Memory B cell (primary cell): ENCODE data around the gene LUZP1.
A peak's percentile ranks its signal among the peaks of the same experiment; 100 is the strongest.

Experiments used
- ATAC-seq: fragments of 150-1000 bp; cut with Tn5 transposase; 2 replicates; pipeline ENCODE4 v1.10.0; 2021; ENCODE audit warnings: low read depth, mild to moderate bottlenecking, moderate library complexity
- DNase-seq, 2 donors: peaks; one replicate each; pipeline ENCODE4 v3.0.0; 2022; ENCODE audit warnings: low spot score in 2 of 2
- H3K27ac Mint-ChIP-seq: one replicate; pipeline ENCODE4 v1.8.0; 2022; ENCODE audit warnings: mild to moderate bottlenecking, moderate library complexity, mixed read lengths
- H3K27me3 Mint-ChIP-seq: one replicate; pipeline ENCODE4 v1.8.0; 2022; ENCODE audit warnings: mixed read lengths
- H3K36me3 Mint-ChIP-seq: one replicate; pipeline ENCODE4 v1.8.0; 2022; ENCODE audit warnings: mild to moderate bottlenecking, mixed read lengths
- H3K4me1 Mint-ChIP-seq: one replicate; pipeline ENCODE4 v1.8.0; 2022; ENCODE audit warnings: mixed read lengths
- H3K4me3 Mint-ChIP-seq: one replicate; pipeline ENCODE4 v1.8.0; 2022; ENCODE audit warnings: mild to moderate bottlenecking, moderate library complexity, mixed read lengths
- H3K9me3 Mint-ChIP-seq: one replicate; pipeline ENCODE4 v1.8.0; 2022; ENCODE audit warnings: mixed read lengths

The LUZP1 gene

DNA sequence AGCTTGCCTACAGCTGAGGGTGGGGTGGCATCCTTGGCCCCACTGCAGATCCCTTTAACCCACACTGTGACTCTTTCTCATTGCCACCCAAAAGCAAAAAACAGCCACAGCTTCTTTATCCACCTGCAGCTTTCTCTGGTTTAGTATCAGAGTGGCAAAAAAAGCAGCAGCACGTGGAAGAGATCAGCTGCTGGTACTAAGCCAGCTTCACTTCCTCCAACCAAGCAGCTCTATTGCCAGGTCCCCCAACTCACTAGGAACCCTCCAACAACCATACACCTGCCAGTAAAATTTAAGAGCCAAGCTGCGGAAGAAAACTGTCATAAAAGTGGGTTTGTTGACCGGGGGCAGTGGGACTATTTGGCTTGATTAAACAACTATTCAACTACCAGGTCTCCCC, 83.0 kb downstream of the LUZP1 start:
- Mint-ChIP-seq H3K27me3 (no peaks in the 10 kb centered on the region), H3K4me1 (no peaks in the 10 kb centered on the region), H3K27ac (no peak overlapping the region), H3K4me3 (no peak overlapping the region), H3K36me3 (peaks cover 31% of the 10 kb centered on the region), H3K9me3 (no peaks in the 10 kb centered on the region)
- ATAC-seq = no peak
- no peak for DNase-seq

DNA sequence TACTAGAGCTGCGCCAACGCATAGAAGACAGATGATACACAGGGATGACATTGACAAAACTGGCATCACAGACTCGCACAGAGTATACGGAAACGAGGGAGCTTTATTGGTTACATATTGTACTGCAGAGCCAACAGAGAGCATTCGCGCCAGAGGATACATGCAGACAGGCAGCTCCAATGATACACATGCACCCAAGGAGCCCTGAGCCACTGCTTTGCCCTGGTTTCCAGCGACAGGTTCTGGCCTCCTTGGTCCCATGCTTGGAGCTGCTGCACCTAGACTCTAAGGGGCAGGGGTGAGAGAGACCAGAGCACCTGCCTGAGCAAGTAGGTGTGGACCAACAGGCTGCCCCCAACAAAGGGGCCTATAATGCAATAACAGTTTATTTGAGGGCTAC, 83.8 kb downstream of the LUZP1 start:
- H3K9me3 Mint-ChIP-seq = no peaks in the 10 kb centered on the region
- H3K27ac Mint-ChIP-seq = no peak overlapping the region
- no peak for DNase-seq
- ATAC-seq = no peak
- no peaks in the 10 kb centered on the region for H3K27me3 Mint-ChIP-seq
- no peak overlapping the region for H3K4me3 Mint-ChIP-seq
- H3K36me3 Mint-ChIP-seq = peaks cover 36% of the 10 kb centered on the region
- no peaks in the 10 kb centered on the region for H3K4me1 Mint-ChIP-seq

DNA sequence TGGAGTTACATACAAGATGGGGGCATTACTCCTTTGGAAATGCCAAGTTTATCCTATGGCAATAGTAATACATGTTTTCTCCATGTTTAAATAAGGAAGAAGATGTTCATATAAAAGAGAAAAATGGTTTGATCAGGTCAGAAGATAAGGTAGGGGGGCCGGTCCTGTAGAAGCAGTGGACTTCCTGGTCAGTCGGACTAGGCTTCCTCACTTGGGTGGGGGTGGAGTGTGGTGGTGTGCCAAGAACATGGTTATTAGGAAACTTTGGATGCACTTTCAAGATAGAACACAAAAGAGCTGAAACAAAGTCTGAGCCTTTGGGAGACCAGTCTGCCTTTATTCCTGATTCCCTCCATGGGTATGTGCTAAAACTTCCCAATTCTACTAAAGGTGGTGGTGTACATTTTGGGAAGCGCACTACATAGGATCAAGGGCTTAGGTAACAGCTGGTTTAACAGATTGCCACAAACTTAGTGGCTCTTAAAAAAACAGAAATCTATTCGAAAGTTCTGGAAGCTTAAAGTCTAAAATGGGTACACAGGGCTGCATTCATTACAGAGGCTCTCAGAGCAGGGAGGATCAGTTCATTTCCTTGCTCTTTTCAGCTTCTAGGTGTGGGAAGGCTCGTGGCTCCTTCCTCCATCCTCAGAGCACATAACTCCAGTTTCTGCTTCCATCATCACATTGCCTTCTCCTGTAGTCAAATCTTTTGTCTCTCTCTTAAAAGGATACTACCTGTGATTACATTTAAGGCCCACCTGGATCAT, 84.8 kb downstream of the LUZP1 start:
- peaks cover 44% of the 10 kb centered on the region for H3K36me3 Mint-ChIP-seq
- H3K9me3 Mint-ChIP-seq = no peaks in the 10 kb centered on the region
- no peak for ATAC-seq
- no peak overlapping the region for H3K4me3 Mint-ChIP-seq
- DNase-seq = no peak
- H3K27me3 Mint-ChIP-seq = no peaks in the 10 kb centered on the region
- no peak overlapping the region for H3K27ac Mint-ChIP-seq
- no peaks in the 10 kb centered on the region for H3K4me1 Mint-ChIP-seq

DNA sequence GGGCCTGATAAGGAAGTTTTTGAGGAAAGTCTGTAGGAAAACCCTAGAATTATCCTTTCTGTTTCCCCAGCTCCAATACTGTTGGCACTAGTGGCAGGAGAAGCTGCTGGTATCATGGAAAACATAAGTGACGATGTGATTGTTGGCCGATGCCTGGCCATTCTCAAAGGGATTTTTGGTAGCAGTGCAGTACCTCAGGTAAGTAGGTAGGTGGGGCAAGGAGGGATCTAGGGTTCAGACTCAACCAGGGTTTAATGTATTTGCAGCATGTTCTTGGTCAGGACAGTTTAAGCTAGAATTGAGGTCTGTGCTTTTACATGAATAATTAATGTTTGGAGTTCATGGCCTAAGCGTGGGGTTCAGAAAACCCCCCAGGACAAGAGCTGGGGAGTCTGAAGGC, 87.3 kb downstream of the LUZP1 start:
- H3K4me3 Mint-ChIP-seq = no peak overlapping the region
- H3K4me1 Mint-ChIP-seq = no peaks in the 10 kb centered on the region
- H3K27me3 Mint-ChIP-seq = no peaks in the 10 kb centered on the region
- no peaks in the 10 kb centered on the region for H3K9me3 Mint-ChIP-seq
- peaks cover 43% of the 10 kb centered on the region for H3K36me3 Mint-ChIP-seq
- no peak overlapping the region for H3K27ac Mint-ChIP-seq
- DNase-seq (no peak), ATAC-seq (peak; percentile 29)

DNA sequence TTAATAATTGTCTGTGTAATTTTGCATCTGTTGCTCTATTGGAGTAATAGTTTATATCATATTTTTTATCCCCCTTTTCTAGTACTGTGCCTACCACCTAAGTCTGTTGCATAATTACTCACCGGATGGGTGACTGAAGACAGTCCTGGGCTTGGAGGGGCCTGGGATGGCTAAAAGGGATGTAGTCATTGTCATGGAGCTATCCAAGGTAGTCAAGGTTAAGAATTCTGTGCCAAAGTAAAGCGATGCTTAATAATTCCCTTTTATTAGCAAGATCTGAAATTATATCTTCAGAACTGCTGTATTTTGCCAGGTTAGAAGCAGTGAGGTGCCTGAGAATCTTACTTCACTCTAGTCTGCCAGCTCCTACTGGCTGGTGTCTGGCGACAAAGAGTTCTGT, 87.8 kb downstream of the LUZP1 start:
- Mint-ChIP-seq H3K27ac (no peak overlapping the region), H3K36me3 (peaks cover 41% of the 10 kb centered on the region), H3K4me3 (no peak overlapping the region), H3K4me1 (no peaks in the 10 kb centered on the region), H3K27me3 (no peaks in the 10 kb centered on the region), H3K9me3 (no peaks in the 10 kb centered on the region)
- no peak for DNase-seq
- no peak for ATAC-seq

DNA sequence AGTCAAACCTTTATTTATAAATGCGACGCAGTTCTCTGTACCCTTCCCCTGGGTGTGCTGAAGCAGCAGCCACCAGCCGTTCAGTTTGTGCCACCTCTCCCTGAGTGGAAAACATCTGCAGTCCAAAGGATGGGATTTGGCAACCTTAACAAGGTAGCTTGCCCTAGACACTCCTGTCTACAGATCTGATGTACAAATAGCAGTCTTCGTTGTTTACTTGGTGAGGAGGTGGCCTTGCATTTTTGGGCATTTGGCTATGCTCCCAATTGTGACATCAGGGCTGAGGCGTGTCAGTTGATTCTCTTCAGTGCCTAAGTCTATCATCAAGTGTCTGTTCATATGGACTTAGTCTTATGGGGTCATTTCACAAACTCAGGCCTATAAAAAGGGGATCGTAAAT, 89.6 kb downstream of the LUZP1 start:
- Mint-ChIP-seq H3K4me3 (no peak overlapping the region), H3K27ac (peak overlapping the region; percentile 19)
- no peak for ATAC-seq

DNA sequence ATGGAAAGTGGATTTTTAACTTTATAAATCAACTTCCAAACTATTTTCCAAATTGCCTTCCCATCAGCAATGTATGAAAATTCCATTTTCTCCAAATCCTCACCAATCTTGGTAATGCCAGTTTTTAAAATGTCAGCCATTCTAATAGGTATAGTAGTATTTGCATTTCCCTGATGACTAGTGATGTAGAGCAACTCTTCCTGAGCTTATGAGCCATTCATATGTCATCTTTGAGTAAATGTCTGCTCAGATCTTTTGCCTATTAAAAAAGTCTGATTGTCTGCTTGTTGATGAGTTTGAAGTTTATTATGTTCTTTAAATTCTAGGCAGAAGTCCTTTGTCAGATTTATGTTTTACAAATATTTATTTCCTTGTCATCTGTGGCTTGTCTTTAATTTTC, 94.6 kb downstream of the LUZP1 start:
- Mint-ChIP-seq H3K27me3 (no peaks in the 10 kb centered on the region), H3K4me1 (no peaks in the 10 kb centered on the region), H3K4me3 (no peak overlapping the region), H3K36me3 (peaks cover 23% of the 10 kb centered on the region), H3K9me3 (no peaks in the 10 kb centered on the region), H3K27ac (no peak overlapping the region)
- DNase-seq (no peak), ATAC-seq (no peak)

More for the DNA sequence above, 89.6 kb downstream of the LUZP1 start:
- Mint-ChIP-seq H3K4me1 (no peaks in the 10 kb centered on the region), H3K36me3 (peaks cover 38% of the 10 kb centered on the region), H3K9me3 (no peaks in the 10 kb centered on the region), H3K27me3 (no peaks in the 10 kb centered on the region)
- no peak for DNase-seq

DNA sequence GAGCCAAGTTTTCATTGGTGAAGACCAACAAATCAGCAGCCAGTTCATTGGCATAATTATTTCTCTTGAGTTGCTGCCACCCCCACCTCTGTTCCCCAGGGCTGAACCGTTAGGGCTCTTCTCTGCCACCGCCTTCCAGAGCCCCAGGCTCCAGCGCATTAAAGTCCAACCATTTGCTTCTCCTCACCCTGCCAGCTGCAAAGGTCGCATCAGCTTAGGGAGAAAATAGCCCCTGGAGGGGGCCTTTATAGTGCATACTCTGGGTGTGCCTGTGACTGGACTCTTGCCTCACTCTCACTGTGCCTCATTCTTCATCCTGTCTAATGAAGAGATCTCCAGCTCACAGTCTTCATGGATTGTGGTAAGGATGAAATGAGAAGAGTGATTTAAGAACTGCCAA, 99.0 kb downstream of the LUZP1 start:
- no peak for DNase-seq

DNA sequence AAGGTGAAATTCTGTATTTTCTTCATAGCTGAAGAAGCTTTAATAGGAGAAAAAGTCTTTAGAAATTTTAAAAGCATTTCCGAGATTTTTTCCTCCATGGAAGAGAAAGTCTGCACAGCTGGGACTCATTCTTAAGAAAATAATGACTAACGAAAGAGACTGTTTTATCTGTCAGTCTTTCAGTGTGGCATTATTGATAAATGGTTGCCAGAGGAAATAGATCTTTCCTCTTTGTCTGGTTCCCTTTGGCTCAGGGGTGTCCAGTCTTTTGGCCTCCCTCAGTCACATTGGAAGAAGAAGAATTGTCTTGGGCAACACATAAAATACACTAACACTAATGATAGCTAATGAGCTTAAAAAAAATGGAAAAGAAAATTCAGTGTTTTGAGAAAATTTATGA, 99.5 kb downstream of the LUZP1 start:
- Mint-ChIP-seq H3K4me3 (no peak overlapping the region), H3K36me3 (peaks cover 36% of the 10 kb centered on the region), H3K27me3 (no peaks in the 10 kb centered on the region), H3K9me3 (no peaks in the 10 kb centered on the region), H3K27ac (no peak overlapping the region), H3K4me1 (no peaks in the 10 kb centered on the region)
- ATAC-seq = no peak
- no peak for DNase-seq

More for the DNA sequence above, 99.0 kb downstream of the LUZP1 start:
- Mint-ChIP-seq H3K27ac (no peak overlapping the region), H3K4me1 (no peaks in the 10 kb centered on the region), H3K36me3 (peaks cover 33% of the 10 kb centered on the region), H3K9me3 (no peaks in the 10 kb centered on the region), H3K4me3 (no peak overlapping the region), H3K27me3 (no peaks in the 10 kb centered on the region)
- ATAC-seq = no peak

DNA sequence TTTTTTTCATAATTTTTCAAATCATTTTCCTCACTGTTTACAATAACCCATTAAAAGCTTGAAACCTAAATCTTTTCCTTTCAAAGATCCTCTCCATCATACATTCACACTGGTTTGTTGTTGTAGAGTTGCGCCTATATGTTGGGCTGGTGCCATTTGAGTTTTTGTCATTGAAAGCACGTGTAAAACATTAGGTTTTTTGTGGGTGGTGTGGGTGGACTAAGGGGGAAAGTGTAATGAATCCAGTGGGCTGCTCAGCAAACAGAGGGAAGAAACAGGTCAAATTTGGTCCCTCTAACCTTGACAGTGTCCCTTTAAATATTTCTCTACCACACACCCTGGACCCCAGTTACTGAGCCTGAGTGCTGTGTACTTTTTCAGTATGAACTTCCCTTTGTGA, 102.6 kb downstream of the LUZP1 start:
- H3K4me1 Mint-ChIP-seq = no peaks in the 10 kb centered on the region
- H3K27ac Mint-ChIP-seq = peak overlapping the region; percentile 28
- H3K27me3 Mint-ChIP-seq = no peaks in the 10 kb centered on the region
- H3K9me3 Mint-ChIP-seq = no peaks in the 10 kb centered on the region
- H3K36me3 Mint-ChIP-seq = peaks cover 33% of the 10 kb centered on the region
- H3K4me3 Mint-ChIP-seq = no peak overlapping the region
- ATAC-seq = no peak
- DNase-seq = no peak

DNA sequence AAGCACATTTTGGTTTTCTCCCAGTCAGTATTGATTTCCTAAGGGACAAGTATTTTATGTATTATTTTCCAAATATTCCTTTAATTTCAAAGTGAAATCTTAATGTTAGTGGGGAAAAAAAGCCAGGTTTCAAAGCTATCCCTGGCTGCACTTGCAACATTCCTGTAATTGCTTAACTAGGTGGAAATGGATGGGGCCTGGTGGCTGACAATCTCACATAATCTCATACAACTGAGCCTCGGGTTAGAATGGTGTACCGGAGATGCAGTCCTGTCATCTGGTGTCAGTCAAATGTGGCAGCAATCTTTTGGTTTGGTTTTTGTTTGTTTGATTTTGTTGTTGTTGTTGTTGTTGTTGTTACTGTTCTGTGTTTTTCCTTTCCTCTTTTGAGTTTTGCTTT, 103.3 kb downstream of the LUZP1 start:
- Mint-ChIP-seq H3K4me1 (no peaks in the 10 kb centered on the region), H3K27ac (no peak overlapping the region), H3K9me3 (no peaks in the 10 kb centered on the region), H3K36me3 (peaks cover 36% of the 10 kb centered on the region), H3K27me3 (no peaks in the 10 kb centered on the region), H3K4me3 (no peak overlapping the region)
- no peak for DNase-seq
- ATAC-seq = no peak

DNA sequence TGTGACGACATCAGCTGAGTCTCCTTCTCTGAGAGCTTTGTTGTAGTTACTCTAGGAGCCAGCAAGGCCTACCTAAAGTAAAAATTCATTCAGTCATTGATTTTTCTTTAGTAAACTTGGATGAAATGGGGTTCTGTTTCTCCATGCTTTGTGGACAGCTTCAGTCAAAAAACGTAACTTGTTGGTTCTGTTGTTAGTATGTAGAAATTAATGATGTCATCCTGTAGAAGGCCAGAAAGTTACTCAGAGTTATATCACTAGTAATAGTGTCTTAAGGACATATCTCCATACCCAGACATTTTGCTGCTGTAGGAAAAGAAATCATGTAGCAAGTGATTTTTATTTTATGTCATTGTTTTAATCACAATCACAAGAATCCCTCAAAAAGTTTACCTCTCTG, 106.4 kb downstream of the LUZP1 start:
- H3K36me3 Mint-ChIP-seq = peaks cover 33% of the 10 kb centered on the region
- ATAC-seq (no peak), DNase-seq (no peak)
- no peak overlapping the region for H3K27ac Mint-ChIP-seq
- H3K9me3 Mint-ChIP-seq = no peaks in the 10 kb centered on the region
- no peaks in the 10 kb centered on the region for H3K27me3 Mint-ChIP-seq
- H3K4me1 Mint-ChIP-seq = no peaks in the 10 kb centered on the region
- no peak overlapping the region for H3K4me3 Mint-ChIP-seq

DNA sequence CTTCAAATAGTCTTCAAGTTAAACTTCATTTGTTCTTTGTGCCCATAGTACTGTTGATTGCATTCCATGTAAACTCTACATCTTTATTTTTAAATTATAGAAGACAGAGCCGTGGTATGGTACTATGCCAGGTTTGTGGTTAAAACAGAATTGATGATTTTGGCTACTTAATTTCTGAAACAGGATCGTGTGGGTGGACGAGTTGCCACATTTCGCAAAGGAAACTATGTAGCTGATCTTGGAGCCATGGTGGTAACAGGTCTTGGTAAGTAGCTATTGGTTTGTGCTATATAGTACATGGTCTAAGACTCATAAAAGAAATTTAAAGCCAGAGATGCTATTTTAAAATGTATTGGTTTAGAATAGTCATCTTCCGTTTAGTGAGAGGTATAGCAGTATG, 111.4 kb downstream of the LUZP1 start:
- no peaks in the 10 kb centered on the region for H3K4me1 Mint-ChIP-seq
- H3K27ac Mint-ChIP-seq = no peak overlapping the region
- no peaks in the 10 kb centered on the region for H3K27me3 Mint-ChIP-seq
- peaks cover 34% of the 10 kb centered on the region for H3K36me3 Mint-ChIP-seq
- DNase-seq (no peak), ATAC-seq (no peak)
- H3K9me3 Mint-ChIP-seq = no peaks in the 10 kb centered on the region
- no peak overlapping the region for H3K4me3 Mint-ChIP-seq

DNA sequence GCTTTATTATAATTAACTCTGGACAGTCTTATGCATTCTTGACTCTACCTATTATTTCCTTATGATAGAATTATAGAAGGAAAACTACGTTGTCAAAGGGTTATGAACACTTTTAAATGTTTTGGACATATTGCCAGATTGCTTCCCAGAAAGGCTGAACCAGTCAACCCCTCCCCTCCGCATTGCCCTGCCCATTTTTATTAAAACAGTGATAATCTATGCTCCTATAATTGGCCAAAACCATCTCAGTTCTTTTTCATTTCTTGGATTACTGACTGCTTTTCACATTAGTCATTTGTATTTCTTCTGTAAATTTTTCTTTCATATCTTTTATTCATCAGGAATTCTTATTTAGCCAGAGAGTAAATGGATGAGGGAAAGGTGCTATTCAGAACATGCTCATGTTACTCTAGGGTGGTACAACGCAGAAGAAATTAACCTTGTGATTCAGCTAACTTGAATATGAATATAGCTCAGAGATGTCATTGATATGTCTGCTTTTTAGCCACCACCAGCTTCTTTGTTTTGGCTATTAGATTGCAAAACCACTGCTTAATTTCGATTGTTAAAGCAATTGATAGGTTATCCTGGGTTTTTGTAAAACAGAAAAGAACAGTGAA, 117.3 kb downstream of the LUZP1 start:
- no peaks in the 10 kb centered on the region for H3K4me1 Mint-ChIP-seq
- ATAC-seq (no peak), DNase-seq (no peak)
- H3K9me3 Mint-ChIP-seq = no peaks in the 10 kb centered on the region
- no peak overlapping the region for H3K4me3 Mint-ChIP-seq
- H3K27ac Mint-ChIP-seq = no peak overlapping the region
- H3K36me3 Mint-ChIP-seq = peaks cover 15% of the 10 kb centered on the region
- H3K27me3 Mint-ChIP-seq = no peaks in the 10 kb centered on the region

DNA sequence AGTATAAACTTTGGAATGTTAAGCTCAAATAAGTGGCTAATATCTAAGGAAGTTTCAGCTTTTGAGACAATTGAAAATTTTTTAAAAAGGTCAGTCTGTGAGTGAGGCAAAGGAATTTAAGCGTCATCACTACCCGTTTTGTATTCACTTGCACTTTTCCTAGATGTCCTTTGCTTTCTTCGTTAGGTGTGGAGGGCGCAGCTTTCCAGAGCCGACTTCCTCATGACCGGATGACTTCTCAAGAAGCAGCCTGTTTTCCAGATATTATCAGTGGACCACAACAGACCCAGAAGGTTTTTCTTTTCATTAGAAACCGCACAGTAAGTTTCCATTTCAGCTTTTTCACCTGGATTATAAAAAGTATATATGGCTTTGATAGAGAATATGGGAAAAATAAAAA, 118.5 kb downstream of the LUZP1 start:
- ATAC-seq (no peak), DNase-seq (no peak)
- Mint-ChIP-seq H3K36me3 (peaks cover 15% of the 10 kb centered on the region), H3K27me3 (no peaks in the 10 kb centered on the region), H3K4me3 (no peak overlapping the region), H3K4me1 (peaks cover 5% of the 10 kb centered on the region), H3K27ac (no peak overlapping the region), H3K9me3 (no peaks in the 10 kb centered on the region)
